RWPE2 (cell line): ENCODE results near the gene ADAM12.

Source experiments
- ATAC-seq: fragments of 200-7000 bp; cut with Tn5 transposase; 3 replicates; pipeline ENCODE4 v1.9.1; 2021; ENCODE audit warnings: low read depth
- DNase-seq: peaks from one replicate; pipeline ENCODE4 v3.0.0-alpha.2; 2020; ENCODE audit warnings: low spot score
- H3K27ac ChIP-seq: fragments of 450-650 bp; 2 replicates; pipeline ENCODE4 v1.5.1; 2017; ENCODE audit warnings: mild to moderate bottlenecking; ENCODE audit not compliant: poor library complexity, severe bottlenecking
- H3K27me3 ChIP-seq: fragments of 250-450 bp; sonication (Bioruptor Pico); 2 replicates; pipeline ENCODE4 v1.5.1; 2021; ENCODE audit warnings: mild to moderate bottlenecking, moderate library complexity; ENCODE audit not compliant: insufficient read depth, poor library complexity, severe bottlenecking
- H3K36me3 ChIP-seq: fragments of 250-450 bp; sonication (Bioruptor Pico); 2 replicates; pipeline ENCODE4 v1.5.1; 2020; ENCODE audit warnings: low read depth, mild to moderate bottlenecking, moderate library complexity
- H3K4me1 ChIP-seq: fragments of 250-450 bp; sonication (Bioruptor Pico); 2 replicates; pipeline ENCODE4 v1.5.1; 2021; ENCODE audit warnings: mild to moderate bottlenecking, moderate library complexity; ENCODE audit not compliant: insufficient read depth, poor library complexity, severe bottlenecking
- H3K4me3 ChIP-seq: fragments of 250-450 bp; sonication (Bioruptor Pico); 2 replicates; pipeline ENCODE4 v1.5.1; 2021; ENCODE audit warnings: mild to moderate bottlenecking, moderate library complexity; ENCODE audit not compliant: severe bottlenecking
- H3K9me3 ChIP-seq: fragments of 250-450 bp; sonication (Bioruptor Pico); 2 replicates; pipeline ENCODE4 v1.5.1; 2021; ENCODE audit warnings: mild to moderate bottlenecking, moderate library complexity; ENCODE audit not compliant: severe bottlenecking
- TF ChIP-seq, protein P1 (sequence below): fragments of 450-650 bp; IDR thresholded peaks from one replicate; pipeline ENCODE4 v1.5.1; 2017; ENCODE audit warnings: mild to moderate bottlenecking, moderate library complexity; ENCODE audit not compliant: poor library complexity, severe bottlenecking

Gene ADAM12

DNA sequence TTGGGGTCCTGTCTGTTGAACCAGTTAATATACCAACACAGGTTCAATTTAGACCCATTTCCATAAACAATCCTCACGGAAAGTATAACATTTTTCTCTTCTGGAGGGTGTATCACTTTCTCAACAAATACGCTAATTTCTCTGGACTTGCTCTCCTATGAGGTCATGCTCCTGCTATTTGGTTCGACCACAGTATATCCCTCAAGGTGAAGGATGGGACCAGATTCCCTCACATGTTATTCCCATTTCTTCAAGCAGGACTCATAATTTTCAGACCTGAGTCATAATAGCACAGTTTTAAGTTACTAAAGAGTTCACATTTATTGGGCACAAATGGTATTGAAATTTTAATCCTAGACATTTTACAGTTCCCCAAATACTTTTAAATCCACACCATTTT lies 57.2 kb downstream of the ADAM12 start:
- no peak for DNase-seq
- TF ChIP-seq, protein P1, sequence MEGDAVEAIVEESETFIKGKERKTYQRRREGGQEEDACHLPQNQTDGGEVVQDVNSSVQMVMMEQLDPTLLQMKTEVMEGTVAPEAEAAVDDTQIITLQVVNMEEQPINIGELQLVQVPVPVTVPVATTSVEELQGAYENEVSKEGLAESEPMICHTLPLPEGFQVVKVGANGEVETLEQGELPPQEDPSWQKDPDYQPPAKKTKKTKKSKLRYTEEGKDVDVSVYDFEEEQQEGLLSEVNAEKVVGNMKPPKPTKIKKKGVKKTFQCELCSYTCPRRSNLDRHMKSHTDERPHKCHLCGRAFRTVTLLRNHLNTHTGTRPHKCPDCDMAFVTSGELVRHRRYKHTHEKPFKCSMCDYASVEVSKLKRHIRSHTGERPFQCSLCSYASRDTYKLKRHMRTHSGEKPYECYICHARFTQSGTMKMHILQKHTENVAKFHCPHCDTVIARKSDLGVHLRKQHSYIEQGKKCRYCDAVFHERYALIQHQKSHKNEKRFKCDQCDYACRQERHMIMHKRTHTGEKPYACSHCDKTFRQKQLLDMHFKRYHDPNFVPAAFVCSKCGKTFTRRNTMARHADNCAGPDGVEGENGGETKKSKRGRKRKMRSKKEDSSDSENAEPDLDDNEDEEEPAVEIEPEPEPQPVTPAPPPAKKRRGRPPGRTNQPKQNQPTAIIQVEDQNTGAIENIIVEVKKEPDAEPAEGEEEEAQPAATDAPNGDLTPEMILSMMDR = no peak
- no peak overlapping the region for H3K4me3 ChIP-seq

DNA sequence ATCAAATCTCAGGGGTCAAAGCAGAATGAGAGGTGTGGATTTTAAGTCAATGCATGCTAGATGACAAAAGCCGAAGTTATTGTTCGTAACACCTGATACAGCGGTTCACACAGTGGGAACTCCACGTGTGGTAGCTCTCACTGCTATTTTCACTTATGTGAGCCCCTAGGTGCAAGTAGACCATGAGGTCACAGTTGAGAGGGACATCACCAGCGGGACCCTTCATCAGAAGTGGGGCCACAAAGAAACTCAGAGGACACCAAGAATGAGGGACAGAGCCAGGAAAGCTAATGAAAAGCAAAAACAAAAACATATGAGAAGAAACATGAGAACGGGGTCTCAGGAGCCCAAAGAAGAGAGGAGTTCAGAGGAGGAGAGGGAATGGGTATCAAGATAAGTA lies 63.5 kb downstream of the ADAM12 start:
- H3K4me3 ChIP-seq = no peak overlapping the region
- TF ChIP-seq, protein P1 = no peak
- no peak for DNase-seq
- H3K4me1 ChIP-seq = no peaks in the 10 kb centered on the region
- no peaks in the 10 kb centered on the region for H3K36me3 ChIP-seq
- no peaks in the 10 kb centered on the region for H3K27me3 ChIP-seq
- no peaks in the 10 kb centered on the region for H3K9me3 ChIP-seq
- no peak for ATAC-seq
- H3K27ac ChIP-seq = no peak overlapping the region

More for the DNA sequence above, 57.2 kb downstream of the ADAM12 start:
- Histone ChIP-seq H3K9me3 (no peaks in the 10 kb centered on the region), H3K36me3 (no peaks in the 10 kb centered on the region), H3K27ac (no peak overlapping the region), H3K27me3 (no peaks in the 10 kb centered on the region), H3K4me1 (no peaks in the 10 kb centered on the region)
- ATAC-seq = peak; percentile 42; the same call in 2 of the 3 replicates

DNA sequence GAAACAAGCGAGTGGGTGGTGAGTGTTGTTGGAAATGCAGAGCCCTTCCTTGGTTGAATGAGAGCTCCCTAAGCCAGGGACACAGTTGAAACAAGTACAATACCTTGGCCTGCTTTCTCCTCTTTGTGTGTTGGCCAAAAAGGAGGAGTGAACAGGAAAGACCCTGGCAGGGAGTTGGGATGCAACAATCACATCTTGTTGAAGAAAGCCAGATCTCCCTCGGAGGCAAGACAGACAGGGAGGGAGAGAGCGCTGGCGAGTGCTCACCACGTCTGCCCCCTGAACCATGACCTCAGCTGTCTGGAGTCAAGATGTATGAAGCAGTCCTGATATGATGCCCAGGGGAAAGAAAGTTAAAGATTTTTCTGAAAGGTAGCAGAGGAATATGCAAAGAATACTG lies 66.8 kb downstream of the ADAM12 start:
- Histone ChIP-seq H3K27me3 (no peaks in the 10 kb centered on the region), H3K9me3 (no peaks in the 10 kb centered on the region), H3K36me3 (no peaks in the 10 kb centered on the region), H3K4me3 (no peak overlapping the region), H3K4me1 (no peaks in the 10 kb centered on the region), H3K27ac (no peak overlapping the region)
- TF ChIP-seq, protein P1 = no peak
- no peak for ATAC-seq
- DNase-seq = no peak

DNA sequence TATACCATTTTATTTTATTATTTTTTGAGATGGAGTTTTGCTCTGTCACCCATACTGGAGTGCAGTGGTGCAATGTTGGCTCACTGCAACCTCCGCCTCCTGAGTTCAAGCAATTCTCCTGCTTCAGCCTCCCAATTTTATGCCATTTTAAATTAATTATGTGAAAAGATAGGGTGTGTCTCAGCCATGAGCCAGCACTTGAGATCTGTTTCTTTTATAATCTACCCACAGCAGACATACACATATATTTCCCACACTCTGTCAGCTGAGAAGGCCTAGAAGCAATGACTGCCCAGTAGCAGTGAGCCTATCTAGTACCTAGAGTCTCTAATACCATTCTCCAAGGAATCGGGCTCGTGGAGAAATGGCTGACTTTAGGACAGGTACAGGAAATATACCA lies 70.5 kb downstream of the ADAM12 start:
- TF ChIP-seq, protein P1 = no peak
- no peak for DNase-seq
- Histone ChIP-seq H3K4me1 (peaks cover 6% of the 10 kb centered on the region), H3K4me3 (no peak overlapping the region), H3K27ac (no peak overlapping the region), H3K36me3 (no peaks in the 10 kb centered on the region), H3K27me3 (no peaks in the 10 kb centered on the region), H3K9me3 (no peaks in the 10 kb centered on the region)
- ATAC-seq = no peak

DNA sequence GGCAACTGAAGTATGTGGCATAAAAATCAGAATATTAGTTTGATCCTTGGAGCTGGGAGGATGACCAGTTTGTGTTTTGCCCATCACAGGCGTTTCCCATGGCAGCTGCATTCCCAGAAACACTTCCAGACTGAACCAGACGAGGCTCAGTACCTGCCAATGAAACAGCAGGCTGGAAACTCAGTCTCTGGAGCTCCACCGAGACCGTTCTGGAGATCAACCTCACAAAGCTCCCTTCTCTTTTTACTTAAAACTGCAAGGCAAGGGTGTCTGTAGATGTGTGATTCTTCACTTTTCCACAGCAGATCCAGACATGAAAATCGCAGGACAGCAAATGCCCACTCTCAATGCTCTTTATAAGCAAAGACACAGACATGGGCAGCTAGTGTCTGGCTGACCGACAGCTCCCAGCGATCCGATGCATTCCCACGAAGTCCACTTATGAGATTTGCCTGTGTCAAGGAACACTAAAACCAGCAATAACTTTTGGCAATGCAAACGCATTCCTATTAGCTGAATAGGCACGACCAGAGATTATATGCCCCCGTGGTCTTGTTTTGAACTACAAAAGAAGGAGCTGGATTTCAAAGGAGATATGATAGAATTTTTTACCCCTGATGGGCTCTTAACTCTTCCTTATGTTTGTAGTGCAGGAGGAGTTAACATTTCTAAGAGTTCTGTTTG lies 72.6 kb downstream of the ADAM12 start:
- Histone ChIP-seq H3K27me3 (no peaks in the 10 kb centered on the region), H3K27ac (no peak overlapping the region), H3K36me3 (no peaks in the 10 kb centered on the region), H3K4me3 (no peak overlapping the region), H3K9me3 (no peaks in the 10 kb centered on the region), H3K4me1 (peaks cover 6% of the 10 kb centered on the region)
- TF ChIP-seq, protein P1 = no peak
- ATAC-seq (peak; percentile 31; the same call in 2 of the 3 replicates), DNase-seq (no peak)
